Endometrial microvascular endothelial cells (primary cell): ENCODE measurements around the gene TUBGCP4. TPM values are rescaled to one million over a fixed set of nuclear protein-coding genes. Genes with fewer than 3 reads are reported as not detected.
"Not testable (repeated sequence)": the region's sequence is repeated elsewhere in the genome, so short reads cannot be mapped to it uniquely, and the experiment has no call there.

ENCODE experiments used
- in situ Hi-C: cut with HindIII; loops from 2 replicates; pipeline ENCODE4 v1.10.0; 2017; ENCODE audit warnings: low sequenced_read_pairs, low pct_unique_long_range_greater_than_20kb; ENCODE audit errors: inconsistent ontology term
- total RNA-seq: library from RNA; depleted of rRNA; stranded (reverse); fragments of >200 nt; gene quantifications from one replicate; pipeline ENCODE4 v1.2.3, GENCODE V29; 2015; ENCODE audit errors: inconsistent ontology term

TUBGCP4 gene
- total RNA-seq, 1 donor from 2014 or later, result 22.0 TPM

- in situ Hi-C loops, result not testable (repeated sequence)
Observed at GRCh38 chr15:43393592-43393991, 22.7 kb downstream of the TUBGCP4 start.

GRCh38 chr15:43402255-43402654, 31.4 kb downstream of the TUBGCP4 start:
- in situ Hi-C loops, result no loop called here

- in situ Hi-C loops, result no loop called here
Observed at GRCh38 chr15:43403616-43404015, 32.7 kb downstream of the TUBGCP4 start.

GRCh38 chr15:43404130-43404529, 33.2 kb downstream of the TUBGCP4 start:
- in situ Hi-C loops, result no loop called here

GRCh38 chr15:43406189-43406588, 35.3 kb downstream of the TUBGCP4 start:
- in situ Hi-C loops, result no loop called here

- in situ Hi-C loops, result no loop called here
Observed at GRCh38 chr15:43406808-43407207, 35.9 kb downstream of the TUBGCP4 start.

- in situ Hi-C loops, result no loop called here
Observed at GRCh38 chr15:43408789-43409188, 37.9 kb downstream of the TUBGCP4 start.

GRCh38 chr15:43410572-43411214, 39.8 kb downstream of the TUBGCP4 start:
- in situ Hi-C loops, result no loop called here

- in situ Hi-C loops, result no loop called here
Observed at GRCh38 chr15:43412096-43412495, 41.2 kb downstream of the TUBGCP4 start.

- in situ Hi-C loops, result no loop called here
Observed at GRCh38 chr15:43414196-43414595, 43.3 kb downstream of the TUBGCP4 start.

- in situ Hi-C loops, result no loop called here
Observed at GRCh38 chr15:43420435-43420834, 49.5 kb downstream of the TUBGCP4 start.

GRCh38 chr15:43420876-43421275, 50.0 kb downstream of the TUBGCP4 start:
- in situ Hi-C loops, result no loop called here

GRCh38 chr15:43423793-43424192, 52.9 kb downstream of the TUBGCP4 start:
- in situ Hi-C loops, result no loop called here

- in situ Hi-C loops, result no loop called here
Observed at GRCh38 chr15:43429687-43430086, 58.8 kb downstream of the TUBGCP4 start.

GRCh38 chr15:43433165-43433564, 62.3 kb downstream of the TUBGCP4 start:
- in situ Hi-C loops, result no loop called here

- in situ Hi-C loops, result no loop called here
Observed at GRCh38 chr15:43433661-43434303, 62.9 kb downstream of the TUBGCP4 start.

- in situ Hi-C loops, result no loop called here
Observed at GRCh38 chr15:43434446-43434845, 63.5 kb downstream of the TUBGCP4 start.

- in situ Hi-C loops, result no loop called here
Observed at GRCh38 chr15:43436395-43436794, 65.5 kb downstream of the TUBGCP4 start.

GRCh38 chr15:43439268-43439667, 68.4 kb downstream of the TUBGCP4 start:
- in situ Hi-C loops, result no loop called here

GRCh38 chr15:43440721-43441281, 69.9 kb downstream of the TUBGCP4 start:
- in situ Hi-C loops, result no loop called here
